Measurements from ENCODE around the gene CHRND. TPM values are rescaled to one million over a fixed set of nuclear protein-coding genes. Genes with fewer than 3 reads are reported as not detected.

CHRND gene
- total and polyA plus RNA-seq, 2 of the 13 experiments (the other 11 are each of a cell fraction or from before 2014, with no cell fraction given), result 0.18 TPM; not detected in 1

GRCh38 chr2:232521959-232522622, 3.9 kb upstream of the CHRND start:
- peak overlapping the region in 1 of 3 experiments; percentile 33; a peak in 1 of 6 replicates for H3K4me3 ChIP-seq (replicated peaks in 1 of 3; ENCODE audit: insufficient read depth in 1 of 3, low read depth in 2 of 3, low read length in 3 of 3)
- peak overlapping the region; percentile 37; the same call in 1 of the 2 replicates for H3K4me2 ChIP-seq (ENCODE audit: low read depth, low read length)
- TF ChIP-seq HNRNPL (IDR thresholded peaks at IDR 0.05; ENCODE audit: low read depth, low read length) (peak; percentile 77), TCF12 (IDR thresholded peaks at IDR 0.05) (no peak), TCF12 (CRISPR knock-in tag; IDR thresholded peaks at IDR 0.05) (no peak), BCL3 (CRISPR knock-in tag; IDR thresholded peaks at IDR 0.05) (0 out of 2 replicates have a peak, but pooled peaks have one; percentile 26), ZNF547 (CRISPR knock-in tag; IDR thresholded peaks at IDR 0.05) (0 out of 2 replicates have a peak, but pooled peaks have one; percentile 38), GATAD2A (CRISPR knock-in tag; IDR thresholded peaks at IDR 0.05) (no peak), SUZ12 (IDR thresholded peaks at IDR 0.05; ENCODE audit: low read depth, low read length) (no peak), CAMTA2 (CRISPR knock-in tag; IDR thresholded peaks at IDR 0.05; ENCODE audit: borderline replicate concordance) (0 out of 2 replicates have a peak, but pooled peaks have one; percentile 44), SALL1 (CRISPR knock-in tag; IDR thresholded peaks at IDR 0.05) (peak; percentile 47; the same call in 1 of the 2 replicates), ETV6 (CRISPR knock-in tag; conservative IDR thresholded peaks at IDR 0.05) (0 out of 2 replicates have a peak, but pooled peaks have one; percentile 13), RAD21 (CRISPR knock-in tag; IDR thresholded peaks at IDR 0.05) (peak; percentile 96), ZNF335 (CRISPR knock-in tag; IDR thresholded peaks at IDR 0.05) (no peak), ARID4A (CRISPR knock-in tag; IDR thresholded peaks at IDR 0.05; ENCODE audit: borderline replicate concordance) (0 out of 2 replicates have a peak, but pooled peaks have one; percentile 32), SCMH1 (CRISPR knock-in tag; IDR thresholded peaks at IDR 0.05; ENCODE audit: borderline replicate concordance) (no peak), ZNF350 (CRISPR knock-in tag; IDR thresholded peaks at IDR 0.05; ENCODE audit: borderline replicate concordance, low read depth) (no peak), KDM5B (CRISPR knock-in tag; IDR thresholded peaks at IDR 0.05; ENCODE audit: borderline replicate concordance) (0 out of 2 replicates have a peak, but pooled peaks have one; percentile 33), CTCF (CRISPR knock-in tag; IDR thresholded peaks at IDR 0.05) (peak; percentile 79), CBFB (CRISPR knock-in tag; IDR thresholded peaks at IDR 0.05) (no peak)

More at GRCh38 chr2:232521959-232522622, 3.9 kb upstream of the CHRND start:
- WGBS (ENCODE audit: low lambda C conversion rate), result 0% methylated on average over 3 of the region's 66 CpGs
- H3K27ac ChIP-seq (ENCODE audit: extremely low read length, insufficient read depth, low read length), result no peak overlapping the region
- ATAC-seq (peak; percentile 39), FAIRE-seq (no peak), DNase-seq (ENCODE audit: low spot score) (no peak)
- no peaks in the 10 kb centered on the region; the same call in 1 of the 2 replicates for H4K20me1 ChIP-seq (ENCODE audit: insufficient read depth, low read length)
- H3K9ac ChIP-seq (ENCODE audit: insufficient read depth, low read depth, low read length), result no peak overlapping the region
- BruUV-seq (replicated peaks), result no TSS peak
- in situ Hi-C loops (cut with HindIII; ENCODE audit: extremely low pct_ligation_motif_present, low pct_unique_long_range_greater_than_20kb), result no loop called here
- ChIA-PET CTCF (ENCODE audit: low intra/inter-chr PET ratio, low total read pairs) (interaction anchor here (1.1 to 1.5 kb wide), 3 partner anchors 42 to 81 kb away, joined by 3 to 6 read pairs (median 3); no protein-coding TSS in a partner anchor), POLR2A (no interaction called here)
- intact Hi-C loops (cut with micrococcal nuclease; ENCODE audit: unreplicated experiment), result loop anchor here (5.0 to 10.0 kb wide), 3 partner anchors 45 to 617 kb away; no protein-coding TSS in a partner anchor
- no peaks in the 10 kb centered on the region for H3K9me3 ChIP-seq (ENCODE audit: low read length)
- peaks cover 32% of the 10 kb centered on the region for H3K4me1 ChIP-seq (ENCODE audit: insufficient read depth, low read length)
- H3K36me3 ChIP-seq (replicated peaks in 1 of 2; ENCODE audit: control insufficient read depth in 1 of 2, insufficient read depth in 2 of 2, low read length in 2 of 2), result no peaks in the 10 kb centered on the region
- no peak overlapping the region for H2AFZ ChIP-seq (ENCODE audit: low read length)
- no peaks in the 10 kb centered on the region for H3K79me2 ChIP-seq (ENCODE audit: insufficient read depth, low read length)
- peaks cover 31 to 86% of the 10 kb centered on the region in 2 experiments for H3K27me3 ChIP-seq (ENCODE audit: control insufficient read depth in 1 of 2, insufficient read depth in 2 of 2, low read length in 2 of 2)
